K562 (cell line): Measurements from ENCODE around the gene PEBP1. TPM values are rescaled to one million over a fixed set of nuclear protein-coding genes. Genes with fewer than 3 reads are reported as not detected.

Source experiments
- BRD9 ChIP-seq: fragments of 450-650 bp; IDR thresholded peaks from 2 replicates; pipeline ENCODE4 v1.6.1; 2018; ENCODE audit warnings: low read depth; ENCODE audit not compliant: partially characterized antibody
- DACH1 ChIP-seq: fragments of 450-650 bp; IDR thresholded peaks from 2 replicates; pipeline ENCODE4 v1.6.1; 2018; ENCODE audit not compliant: partially characterized antibody
- DIDO1 ChIP-seq: fragments of 450-650 bp; IDR thresholded peaks from 2 replicates; pipeline ENCODE4 v1.6.1; 2016; ENCODE audit warnings: low read depth, missing biosample characterization, missing genetic modification characterization
- ETV1 ChIP-seq: fragments of 450-650 bp; conservative IDR thresholded peaks from 2 replicates; pipeline ENCODE4 v1.6.1; 2016; ENCODE audit warnings: missing genetic modification characterization, control low read depth, low read depth, missing compliant biosample characterization
- FOXK1 ChIP-seq: sonication (generic); formaldehyde crosslinking; IDR thresholded peaks from 2 replicates; pipeline ENCODE4 v1.8.0; 2022; ENCODE audit warnings: missing genetic modification reagents, mild to moderate bottlenecking, borderline replicate concordance
- HMG20B ChIP-seq: fragments of 250-450 bp; sonication (Bioruptor Pico); IDR thresholded peaks from 2 replicates; pipeline ENCODE4 v1.5.0; 2021; ENCODE audit warnings: mild to moderate bottlenecking
- NFRKB ChIP-seq: fragments of 450-650 bp; IDR thresholded peaks from 2 replicates; pipeline ENCODE4 v1.6.1; 2016; ENCODE audit warnings: low read depth
- POLR3A ChIP-seq: IDR thresholded peaks from 2 replicates; pipeline ENCODE4 v1.6.1; 2011; ENCODE audit warnings: borderline replicate concordance, mild to moderate bottlenecking, moderate library complexity; ENCODE audit not compliant: insufficient read length, insufficient read depth; ENCODE audit errors: extremely low read depth
- SMARCE1 ChIP-seq: fragments of 450-650 bp; IDR thresholded peaks from 2 replicates; pipeline ENCODE4 v1.7.1; 2016; ENCODE audit warnings: mild to moderate bottlenecking
- TAF1 ChIP-seq: IDR thresholded peaks from 2 replicates; pipeline ENCODE4 v1.6.1; 2011; ENCODE audit warnings: mild to moderate bottlenecking, low read length, moderate library complexity; ENCODE audit not compliant: insufficient read depth, control insufficient read depth, severe bottlenecking; ENCODE audit errors: extremely low read depth
- TGIF2 ChIP-seq: sonication (generic); formaldehyde crosslinking; IDR thresholded peaks from 2 replicates; pipeline ENCODE4 v1.8.1; 2022; ENCODE audit warnings: mild to moderate bottlenecking, missing genetic modification reagents, moderate library complexity
- ZNF282 ChIP-seq: sonication (generic); formaldehyde crosslinking; IDR thresholded peaks from 2 replicates; pipeline ENCODE4 v1.8.1; 2023; ENCODE audit warnings: missing genetic modification reagents
- polyA plus RNA-seq, 8 experiments: library from polyadenylated mRNA; depleted of rRNA in 4 of 8; stranded (reverse) in 5 of 8; unstranded in 3 of 8; fragments of >200 nt; fragmentation: Nextera tagmentation in 2 of 8; fragmentation: Illumina TruSeq in 1 of 8; extraction: Ambion mirVana in 2 of 8; extraction: Trizol in 1 of 8; gene quantifications; 2 replicates each; pipeline versions ENCODE4 v1.2.1 to v1.2.3, GENCODE V29; 2011 to 2014; ENCODE audit warnings: inconsistent platforms in 1 of 8, missing spikeins in 1 of 8
- total RNA-seq, 7 experiments: library from RNA; depleted of rRNA in 6 of 7; stranded (reverse); fragments of >200 nt in 6 of 7; fragmentation: Illumina TruSeq in 2 of 7; extraction: Trizol in 2 of 7; gene quantifications; 2 replicates each; pipeline versions ENCODE4 v1.2.1 to v1.2.3, GENCODE V29; 2011 to 2021; ENCODE audit warnings: low replicate concordance in 1 of 7
- TF ChIP-seq, protein P1 (sequence below): fragments of 450-650 bp; IDR thresholded peaks from 2 replicates; pipeline ENCODE4 v1.6.1; 2016; ENCODE audit warnings: low read depth
- TF ChIP-seq, protein P2 (sequence below): sonication (generic); formaldehyde crosslinking; IDR thresholded peaks from 2 replicates; pipeline ENCODE4 v1.8.0; 2022; ENCODE audit warnings: mild to moderate bottlenecking, low read depth, missing genetic modification reagents
- TF ChIP-seq, protein P3 (sequence below), 2 experiments: fragments of 250-450 bp in 1 of 2; fragments of 450-650 bp in 1 of 2; sonication (Bioruptor Pico) in 1 of 2; IDR thresholded peaks; 2 replicates each; pipeline versions ENCODE4 v1.6.1 to v1.8.0; 2016 to 2021; ENCODE audit warnings: mild to moderate bottlenecking in 2 of 2, moderate library complexity in 2 of 2, missing compliant biosample characterization in 1 of 2, missing genetic modification characterization in 1 of 2
- TF ChIP-seq, protein P4 (sequence below): sonication (generic); formaldehyde crosslinking; IDR thresholded peaks from 2 replicates; pipeline ENCODE4 v1.8.0; 2023; ENCODE audit warnings: mild to moderate bottlenecking, missing genetic modification reagents

Gene PEBP1
- total and polyA plus RNA-seq, 9 of the 15 experiments (the other 6 are each of a cell fraction or from before 2014, with no cell fraction given): 77.3 to 207 (median 153) TPM

DNA sequence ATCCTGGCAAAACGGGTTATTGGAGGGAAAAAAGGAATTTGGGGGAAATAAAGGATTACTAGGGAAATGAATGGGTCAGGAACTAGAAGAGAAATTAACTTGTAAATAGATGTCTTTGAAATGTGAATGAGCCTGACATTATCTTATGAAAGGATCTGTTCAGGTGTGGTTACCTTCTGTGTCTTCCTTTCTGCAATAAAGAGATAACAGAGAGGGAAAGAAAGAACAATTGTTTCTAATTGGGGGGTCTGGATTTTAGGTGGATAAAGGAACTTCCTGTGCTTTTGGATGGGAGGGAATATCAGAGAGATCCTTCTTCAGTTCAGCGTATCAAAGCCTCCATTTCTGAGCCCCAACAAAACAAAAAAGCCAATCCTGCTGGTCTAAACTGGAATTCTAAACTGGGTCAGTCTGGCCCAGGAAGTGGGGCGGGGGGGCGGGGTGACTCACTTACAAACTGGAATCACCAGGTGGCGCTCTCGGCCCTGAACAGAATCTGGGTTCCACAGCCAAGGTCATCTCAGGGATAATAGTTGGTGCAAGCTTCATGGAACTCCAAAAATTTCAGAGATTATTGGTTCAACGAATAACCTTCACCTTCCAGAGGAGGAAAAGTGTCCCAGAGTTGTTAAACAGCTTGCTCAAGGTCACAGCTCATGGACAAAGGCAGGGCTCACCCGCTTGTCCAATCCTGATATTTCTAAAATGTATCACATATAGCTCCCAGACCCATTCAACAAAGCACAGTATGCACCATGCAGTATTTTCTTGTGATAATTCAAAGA is 15.2 kb upstream of the PEBP1 start (continued):
- TF ChIP-seq NFRKB (peak; percentile 49; the same call in 1 of the 2 replicates), HMG20B (CRISPR knock-in tag) (no peak), BRD9 (peak; percentile 27), SMARCE1 (peak; percentile 65), ETV1 (tag) (no peak), DIDO1 (tag) (no peak), POLR3A (no peak), DACH1 (no peak), ZNF282 (no peak), FOXK1 (no peak), TAF1 (no peak), TGIF2 (CRISPR knock-in tag) (no peak)
- TF ChIP-seq, protein P1, sequence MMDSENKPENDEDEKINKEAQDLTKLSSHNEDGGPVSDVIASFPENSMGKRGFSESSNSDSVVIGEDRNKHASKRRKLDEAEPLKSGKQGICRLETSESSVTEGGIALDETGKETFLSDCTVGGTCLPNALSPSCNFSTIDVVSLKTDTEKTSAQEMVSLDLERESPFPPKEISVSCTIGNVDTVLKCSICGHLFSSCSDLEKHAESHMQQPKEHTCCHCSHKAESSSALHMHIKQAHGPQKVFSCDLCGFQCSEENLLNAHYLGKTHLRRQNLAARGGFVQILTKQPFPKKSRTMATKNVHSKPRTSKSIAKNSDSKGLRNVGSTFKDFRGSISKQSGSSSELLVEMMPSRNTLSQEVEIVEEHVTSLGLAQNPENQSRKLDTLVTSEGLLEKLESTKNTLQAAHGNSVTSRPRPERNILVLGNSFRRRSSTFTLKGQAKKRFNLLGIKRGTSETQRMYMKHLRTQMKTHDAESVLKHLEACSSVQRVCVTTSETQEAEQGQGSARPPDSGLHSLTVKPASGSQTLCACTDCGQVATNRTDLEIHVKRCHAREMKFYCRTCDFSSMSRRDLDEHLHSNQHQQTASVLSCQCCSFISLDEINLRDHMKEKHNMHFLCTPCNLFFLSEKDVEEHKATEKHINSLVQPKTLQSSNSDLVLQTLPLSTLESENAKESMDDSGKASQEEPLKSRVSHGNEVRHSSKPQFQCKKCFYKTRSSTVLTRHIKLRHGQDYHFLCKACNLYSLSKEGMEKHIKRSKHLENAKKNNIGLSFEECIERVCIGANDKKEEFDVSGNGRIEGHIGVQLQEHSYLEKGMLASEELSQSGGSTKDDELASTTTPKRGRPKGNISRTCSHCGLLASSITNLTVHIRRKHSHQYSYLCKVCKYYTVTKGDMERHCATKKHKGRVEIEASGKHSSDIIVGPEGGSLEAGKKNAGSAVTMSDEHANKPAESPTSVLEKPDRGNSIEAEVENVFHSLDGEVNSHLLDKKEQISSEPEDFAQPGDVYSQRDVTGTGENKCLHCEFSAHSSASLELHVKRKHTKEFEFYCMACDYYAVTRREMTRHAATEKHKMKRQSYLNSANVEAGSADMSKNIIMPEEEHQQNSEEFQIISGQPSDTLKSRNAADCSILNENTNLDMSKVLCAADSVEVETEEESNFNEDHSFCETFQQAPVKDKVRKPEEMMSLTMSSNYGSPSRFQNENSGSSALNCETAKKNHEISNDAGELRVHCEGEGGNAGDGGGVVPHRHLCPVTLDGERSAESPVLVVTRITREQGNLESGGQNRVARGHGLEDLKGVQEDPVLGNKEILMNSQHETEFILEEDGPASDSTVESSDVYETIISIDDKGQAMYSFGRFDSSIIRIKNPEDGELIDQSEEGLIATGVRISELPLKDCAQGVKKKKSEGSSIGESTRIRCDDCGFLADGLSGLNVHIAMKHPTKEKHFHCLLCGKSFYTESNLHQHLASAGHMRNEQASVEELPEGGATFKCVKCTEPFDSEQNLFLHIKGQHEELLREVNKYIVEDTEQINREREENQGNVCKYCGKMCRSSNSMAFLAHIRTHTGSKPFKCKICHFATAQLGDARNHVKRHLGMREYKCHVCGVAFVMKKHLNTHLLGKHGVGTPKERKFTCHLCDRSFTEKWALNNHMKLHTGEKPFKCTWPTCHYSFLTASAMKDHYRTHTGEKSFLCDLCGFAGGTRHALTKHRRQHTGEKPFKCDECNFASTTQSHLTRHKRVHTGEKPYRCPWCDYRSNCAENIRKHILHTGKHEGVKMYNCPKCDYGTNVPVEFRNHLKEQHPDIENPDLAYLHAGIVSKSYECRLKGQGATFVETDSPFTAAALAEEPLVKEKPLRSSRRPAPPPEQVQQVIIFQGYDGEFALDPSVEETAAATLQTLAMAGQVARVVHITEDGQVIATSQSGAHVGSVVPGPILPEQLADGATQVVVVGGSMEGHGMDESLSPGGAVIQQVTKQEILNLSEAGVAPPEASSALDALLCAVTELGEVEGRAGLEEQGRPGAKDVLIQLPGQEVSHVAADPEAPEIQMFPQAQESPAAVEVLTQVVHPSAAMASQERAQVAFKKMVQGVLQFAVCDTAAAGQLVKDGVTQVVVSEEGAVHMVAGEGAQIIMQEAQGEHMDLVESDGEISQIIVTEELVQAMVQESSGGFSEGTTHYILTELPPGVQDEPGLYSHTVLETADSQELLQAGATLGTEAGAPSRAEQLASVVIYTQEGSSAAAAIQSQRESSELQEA: no peak
- TF ChIP-seq, protein P2, sequence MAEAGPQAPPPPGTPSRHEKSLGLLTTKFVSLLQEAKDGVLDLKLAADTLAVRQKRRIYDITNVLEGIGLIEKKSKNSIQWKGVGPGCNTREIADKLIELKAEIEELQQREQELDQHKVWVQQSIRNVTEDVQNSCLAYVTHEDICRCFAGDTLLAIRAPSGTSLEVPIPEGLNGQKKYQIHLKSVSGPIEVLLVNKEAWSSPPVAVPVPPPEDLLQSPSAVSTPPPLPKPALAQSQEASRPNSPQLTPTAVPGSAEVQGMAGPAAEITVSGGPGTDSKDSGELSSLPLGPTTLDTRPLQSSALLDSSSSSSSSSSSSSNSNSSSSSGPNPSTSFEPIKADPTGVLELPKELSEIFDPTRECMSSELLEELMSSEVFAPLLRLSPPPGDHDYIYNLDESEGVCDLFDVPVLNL (CRISPR knock-in tag): no peak
- TF ChIP-seq, protein P3, sequence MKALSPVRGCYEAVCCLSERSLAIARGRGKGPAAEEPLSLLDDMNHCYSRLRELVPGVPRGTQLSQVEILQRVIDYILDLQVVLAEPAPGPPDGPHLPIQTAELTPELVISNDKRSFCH (CRISPR knock-in tag; IDR thresholded peaks at IDR 0.05): no peak
- TF ChIP-seq, protein P3 (tag; IDR thresholded peaks at IDR 0.05): no peak
- TF ChIP-seq, protein P4, sequence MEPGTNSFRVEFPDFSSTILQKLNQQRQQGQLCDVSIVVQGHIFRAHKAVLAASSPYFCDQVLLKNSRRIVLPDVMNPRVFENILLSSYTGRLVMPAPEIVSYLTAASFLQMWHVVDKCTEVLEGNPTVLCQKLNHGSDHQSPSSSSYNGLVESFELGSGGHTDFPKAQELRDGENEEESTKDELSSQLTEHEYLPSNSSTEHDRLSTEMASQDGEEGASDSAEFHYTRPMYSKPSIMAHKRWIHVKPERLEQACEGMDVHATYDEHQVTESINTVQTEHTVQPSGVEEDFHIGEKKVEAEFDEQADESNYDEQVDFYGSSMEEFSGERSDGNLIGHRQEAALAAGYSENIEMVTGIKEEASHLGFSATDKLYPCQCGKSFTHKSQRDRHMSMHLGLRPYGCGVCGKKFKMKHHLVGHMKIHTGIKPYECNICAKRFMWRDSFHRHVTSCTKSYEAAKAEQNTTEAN (CRISPR knock-in tag): no peak
